ENCODE results near the gene DEPDC5.

DNA sequence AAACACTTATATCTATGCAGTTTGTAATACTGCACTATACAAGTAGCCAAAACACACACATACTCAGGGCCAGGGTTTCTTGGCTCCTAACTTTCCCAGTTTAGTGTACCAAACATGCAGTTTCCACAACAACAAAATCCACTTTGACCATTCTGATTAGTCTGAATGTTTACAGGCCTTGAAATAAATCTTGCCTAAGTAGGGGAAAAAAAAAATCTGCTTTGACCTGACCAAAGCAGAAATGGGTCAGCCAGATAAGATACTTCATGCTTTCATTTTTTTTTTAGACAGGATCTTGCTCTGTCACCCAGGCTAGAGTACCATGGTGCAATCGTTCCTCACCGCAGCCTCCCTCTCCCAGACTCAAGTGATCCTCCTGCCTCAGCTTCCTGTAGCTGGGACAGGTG is 14.0 kb upstream of the DEPDC5 start:
- TF ChIP-seq CTCF (IDR thresholded peaks at IDR 0.05; ENCODE audit: borderline replicate concordance, extremely low read depth, low read length, poor library complexity, severe bottlenecking) (no peak), EZH2 (IDR thresholded peaks at IDR 0.05; ENCODE audit: borderline replicate concordance, low read depth, low read length, severe bottlenecking) (no peak)

Data from DND-41 (cell line).